Kidney (tissue), 14 donors: ENCODE results near the gene PDE10A. TPM values are rescaled to one million over a fixed set of nuclear protein-coding genes. Genes with fewer than 3 reads are reported as not detected.

ENCODE experiments used
- DNase-seq, 5 donors: peaks; one replicate each; pipeline ENCODE4 v3.0.0-alpha.2; 2013 to 2020
- FAIRE-seq: peaks from 2 replicates; lab custom pipeline; 2012; peaks lifted over from hg19 to GRCh38; lab: Jason Lieb, UNC
- H3K27ac ChIP-seq, 2 donors: one replicate each; pipeline ENCODE4 v1.7.0; 2013; ENCODE audit warnings: low read depth in 2 of 2, low read length in 2 of 2, inconsistent platforms in 1 of 2
- H3K27me3 ChIP-seq: one replicate; pipeline ENCODE4 v1.7.1; 2013; ENCODE audit warnings: low read length, inconsistent platforms; ENCODE audit not compliant: control insufficient read depth, insufficient read depth
- H3K36me3 ChIP-seq, 3 donors: one replicate each; pipeline versions ENCODE4 v1.7.0 to v1.7.1; 2013; ENCODE audit warnings: low read length in 3 of 3, control low read depth in 1 of 3, inconsistent platforms in 1 of 3; ENCODE audit not compliant: insufficient read depth in 3 of 3, control insufficient read depth in 2 of 3
- H3K4me1 ChIP-seq, 3 donors: one replicate each; pipeline versions ENCODE4 v1.7.0 to v1.7.1; 2013; ENCODE audit warnings: low read length in 3 of 3, inconsistent platforms in 1 of 3, low read depth in 1 of 3; ENCODE audit not compliant: control insufficient read depth in 2 of 3, insufficient read depth in 2 of 3
- H3K4me3 ChIP-seq, 3 donors: one replicate each; pipeline versions ENCODE4 v1.7.0 to v1.8.1; 2013; ENCODE audit warnings: low read length in 3 of 3, control low read depth in 1 of 3, inconsistent platforms in 1 of 3
- H3K9ac ChIP-seq, 3 donors: one replicate each; pipeline versions ENCODE4 v1.7.0 to v1.7.1; 2013; ENCODE audit warnings: low read length in 3 of 3, control low read depth in 1 of 3, inconsistent platforms in 1 of 3
- H3K9me3 ChIP-seq, 3 donors: one replicate each; pipeline versions ENCODE4 v1.7.0 to v1.7.1; 2013; ENCODE audit warnings: low read length in 3 of 3, control low read depth in 1 of 3, inconsistent platforms in 1 of 3; ENCODE audit not compliant: control insufficient read depth in 2 of 3, insufficient read depth in 1 of 3
- intact Hi-C: fragments of 100-400 bp; cut with DNase I; formaldehyde crosslinking; loops from one replicate; pipeline ENCODE4 v1.11.1; 2022
- polyA plus RNA-seq: library from polyadenylated mRNA; stranded (reverse); fragments of 350-450 nt; fragmentation: Illumina TruSeq; extraction: RNeasy Lipid Tissue Mini Kit (QIAGEN cat#74804); gene quantifications from one replicate; pipeline ENCODE4 v1.2.3, GENCODE V29; 2014; ENCODE audit warnings: low read depth, low replicate concordance; ENCODE audit not compliant: insufficient read depth
- total RNA-seq: library from RNA; stranded (reverse); fragmentation: NEBNext Ultra II Directional; extraction: Animal tissue kit (Norgen Biotek cat#: 25700); gene quantifications from one replicate; pipeline ENCODE4 v1.2.1, GENCODE V29; 2021
- TF ChIP-seq, protein P1 (sequence below): IDR thresholded peaks from 3 replicates; pipeline ENCODE4 v1.5.1; 2012; ENCODE audit warnings: mild to moderate bottlenecking, moderate library complexity, borderline replicate concordance; ENCODE audit not compliant: insufficient read depth; ENCODE audit errors: extremely low read depth
- donor health status: control.
- donor health status: control.
- donor health status: control.
- donor health status: control.
- donor health status: control.
- donor health status: DM: yes; HTN: yes; CAD: no.
- donor health status: Normal renal cell carcinoma (clear cell type).

Gene PDE10A
- total and polyA plus RNA-seq, 2 donors from 2014 or later: 4.8 to 23.1 TPM

DNA sequence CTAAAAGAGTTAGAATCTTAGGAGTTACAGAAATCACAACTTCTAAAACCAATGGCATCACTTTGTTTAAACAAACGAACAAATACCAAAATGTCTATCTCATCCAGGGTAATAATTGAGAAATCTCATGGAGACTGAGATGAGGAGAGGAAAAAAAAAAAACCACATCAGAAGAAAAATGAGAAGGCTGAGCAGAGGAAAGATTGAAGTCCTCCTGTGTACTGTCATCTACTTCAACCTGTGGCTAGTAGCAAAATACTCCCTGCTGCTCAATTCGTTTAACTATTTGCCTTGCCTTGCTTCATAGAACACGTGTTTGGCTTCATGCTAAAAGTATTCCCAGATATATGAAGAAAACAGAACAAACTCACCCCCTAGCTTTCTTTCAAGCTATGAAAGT lies 143.7 kb downstream of the PDE10A start:
- Histone ChIP-seq H3K4me1 (no peaks in the 10 kb centered on the region), H3K27me3 (no peaks in the 10 kb centered on the region), H3K36me3 (no peaks in the 10 kb centered on the region), H3K4me3 (no peak overlapping the region), H3K9ac (no peak overlapping the region), H3K27ac (no peak overlapping the region), H3K9me3 (no peaks in the 10 kb centered on the region)
- TF ChIP-seq, protein P1, sequence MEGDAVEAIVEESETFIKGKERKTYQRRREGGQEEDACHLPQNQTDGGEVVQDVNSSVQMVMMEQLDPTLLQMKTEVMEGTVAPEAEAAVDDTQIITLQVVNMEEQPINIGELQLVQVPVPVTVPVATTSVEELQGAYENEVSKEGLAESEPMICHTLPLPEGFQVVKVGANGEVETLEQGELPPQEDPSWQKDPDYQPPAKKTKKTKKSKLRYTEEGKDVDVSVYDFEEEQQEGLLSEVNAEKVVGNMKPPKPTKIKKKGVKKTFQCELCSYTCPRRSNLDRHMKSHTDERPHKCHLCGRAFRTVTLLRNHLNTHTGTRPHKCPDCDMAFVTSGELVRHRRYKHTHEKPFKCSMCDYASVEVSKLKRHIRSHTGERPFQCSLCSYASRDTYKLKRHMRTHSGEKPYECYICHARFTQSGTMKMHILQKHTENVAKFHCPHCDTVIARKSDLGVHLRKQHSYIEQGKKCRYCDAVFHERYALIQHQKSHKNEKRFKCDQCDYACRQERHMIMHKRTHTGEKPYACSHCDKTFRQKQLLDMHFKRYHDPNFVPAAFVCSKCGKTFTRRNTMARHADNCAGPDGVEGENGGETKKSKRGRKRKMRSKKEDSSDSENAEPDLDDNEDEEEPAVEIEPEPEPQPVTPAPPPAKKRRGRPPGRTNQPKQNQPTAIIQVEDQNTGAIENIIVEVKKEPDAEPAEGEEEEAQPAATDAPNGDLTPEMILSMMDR: no peak
- intact Hi-C loops: no loop called here
- FAIRE-seq: no peak
- no peak for DNase-seq

DNA sequence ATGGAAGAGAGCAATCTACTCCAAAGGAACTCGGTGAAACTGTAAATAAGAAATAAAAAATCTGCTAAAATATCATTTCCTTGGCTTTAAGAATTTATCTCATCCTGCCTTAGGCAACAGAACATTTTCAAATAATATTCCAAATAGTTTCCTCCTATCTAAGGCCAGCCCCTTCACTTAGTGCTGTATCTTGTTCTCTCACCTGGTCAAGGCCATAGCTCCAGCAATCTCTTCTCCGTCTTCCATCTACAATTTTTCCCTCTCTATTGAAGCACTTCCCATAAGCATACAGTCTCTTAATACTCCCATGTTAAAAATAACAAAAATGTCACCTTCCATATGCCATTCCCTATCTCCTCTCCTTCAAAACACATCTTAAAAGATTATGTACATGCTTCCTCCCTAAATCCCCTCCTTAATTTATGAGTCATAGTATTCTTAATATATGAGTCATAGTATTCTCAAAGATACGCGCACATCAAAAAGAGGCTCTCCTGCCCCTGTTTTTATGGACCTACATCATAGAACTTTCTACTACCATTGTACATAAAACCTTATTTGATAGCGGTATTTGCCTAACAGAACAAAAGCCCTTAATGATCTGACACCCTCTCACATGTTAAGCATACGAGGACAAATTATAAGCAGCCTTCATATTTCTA lies 146.9 kb downstream of the PDE10A start:
- Histone ChIP-seq H3K27me3 (no peaks in the 10 kb centered on the region), H3K9me3 (no peaks in the 10 kb centered on the region), H3K9ac (no peak overlapping the region), H3K36me3 (no peaks in the 10 kb centered on the region), H3K27ac (no peak overlapping the region), H3K4me1 (no peaks in the 10 kb centered on the region), H3K4me3 (no peak overlapping the region)
- no peak for FAIRE-seq
- DNase-seq: no peak
- intact Hi-C loops: no loop called here
- TF ChIP-seq, protein P1: no peak

DNA sequence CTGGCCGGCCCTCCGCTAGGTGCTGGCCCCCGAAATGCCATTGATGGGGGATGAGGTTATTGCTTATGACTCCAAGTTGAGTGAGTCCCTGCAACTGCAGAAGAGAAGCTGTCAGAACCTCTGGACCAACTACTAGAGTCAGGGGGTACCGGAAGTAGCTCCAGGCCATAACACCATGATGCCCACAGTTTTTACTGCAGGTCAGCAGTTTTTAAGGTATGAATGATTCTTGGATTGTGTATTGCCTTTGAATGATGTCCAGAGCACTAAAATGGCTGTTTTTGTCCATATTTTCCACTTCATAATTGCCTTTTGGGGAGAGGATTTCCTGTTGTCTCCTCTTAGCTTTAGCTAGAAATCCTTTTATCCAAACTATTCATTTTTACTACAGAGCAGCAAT lies 148.4 kb downstream of the PDE10A start:
- DNase-seq: no peak
- Histone ChIP-seq H3K27me3 (no peaks in the 10 kb centered on the region), H3K9ac (no peak overlapping the region), H3K4me3 (no peak overlapping the region), H3K36me3 (no peaks in the 10 kb centered on the region), H3K9me3 (no peaks in the 10 kb centered on the region), H3K27ac (no peak overlapping the region), H3K4me1 (no peaks in the 10 kb centered on the region)
- intact Hi-C loops: no loop called here
- TF ChIP-seq, protein P1: no peak
- no peak for FAIRE-seq

DNA sequence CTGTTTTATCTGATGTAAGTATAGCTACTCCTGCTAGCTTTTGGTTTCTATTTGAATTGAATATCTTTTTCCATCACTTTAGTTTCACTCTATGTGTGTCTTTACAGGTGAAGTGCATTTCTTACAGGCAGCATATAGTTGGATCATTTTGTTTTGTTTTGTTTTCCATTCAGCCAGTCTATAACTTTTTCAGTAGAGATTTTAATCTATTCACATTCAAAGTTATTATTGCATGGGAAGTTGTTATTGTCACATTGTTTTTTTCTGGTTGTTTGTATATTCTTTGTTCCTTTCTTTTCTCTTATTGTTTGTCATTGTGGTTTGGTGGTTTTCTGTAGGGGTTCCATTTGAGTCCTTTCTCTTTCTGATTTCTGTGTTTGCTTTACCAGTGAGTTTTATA lies 151.2 kb downstream of the PDE10A start:
- no peaks in the 10 kb centered on the region for H3K36me3 ChIP-seq
- no peaks in the 10 kb centered on the region for H3K27me3 ChIP-seq
- intact Hi-C loops: no loop called here
- no peak overlapping the region for H3K27ac ChIP-seq
- H3K4me3 ChIP-seq: no peak overlapping the region
- FAIRE-seq (no peak), DNase-seq (no peak)
- H3K9me3 ChIP-seq: no peaks in the 10 kb centered on the region
- no peaks in the 10 kb centered on the region for H3K4me1 ChIP-seq
- TF ChIP-seq, protein P1: no peak
- no peak overlapping the region for H3K9ac ChIP-seq
